Prostate gland (tissue), 2 donors: Measurements from ENCODE around the gene AHCYL2.

ENCODE experiments used
- CTCF ChIP-seq, 4 experiments: fragments of 200-600 bp in 2 of 4; fragments of 450-650 bp in 2 of 4; sonication (generic) in 2 of 4; IDR thresholded peaks; 1 replicate in 3 of 4; 2 replicates in 1 of 4; pipeline ENCODE4 v1.5.1; 2016 to 2019; ENCODE audit warnings: antibody characterized with exemption in 4 of 4, mild to moderate bottlenecking in 2 of 4, moderate library complexity in 2 of 4
- POLR2A ChIP-seq: fragments of 450-650 bp; IDR thresholded peaks from one replicate; pipeline ENCODE4 v1.6.1; 2016; ENCODE audit warnings: antibody characterized with exemption, mild to moderate bottlenecking

- no peak for TF ChIP-seq CTCF (IDR thresholded peaks at IDR 0.05)
- TF ChIP-seq POLR2A: no peak
Observed at GRCh38 chr7:129257168-129257567, 32.3 kb downstream of the AHCYL2 start.
